Keratinocyte (primary cell): ENCODE results near the gene SACS.

Experiments
- EZH2 ChIP-seq: IDR thresholded peaks from one replicate; pipeline ENCODE4 v1.6.1; 2012; ENCODE audit warnings: inconsistent platforms, mild to moderate bottlenecking, low read length, moderate library complexity
- TF ChIP-seq, protein P1 (sequence below), 3 experiments: IDR thresholded peaks in 1 of 3; conservative IDR thresholded peaks in 1 of 3; optimal IDR thresholded peaks in 1 of 3; 2 replicates in 2 of 3; 3 replicates in 1 of 3; pipeline versions ENCODE3 to v1.5.1; 2011; ENCODE audit warnings: low read length in 3 of 3, mild to moderate bottlenecking in 3 of 3, moderate library complexity in 2 of 3, control low read depth in 1 of 3, inconsistent platforms in 1 of 3; ENCODE audit not compliant: insufficient read depth in 2 of 3; ENCODE audit errors: extremely low read depth in 1 of 3

- TF ChIP-seq, protein P1, sequence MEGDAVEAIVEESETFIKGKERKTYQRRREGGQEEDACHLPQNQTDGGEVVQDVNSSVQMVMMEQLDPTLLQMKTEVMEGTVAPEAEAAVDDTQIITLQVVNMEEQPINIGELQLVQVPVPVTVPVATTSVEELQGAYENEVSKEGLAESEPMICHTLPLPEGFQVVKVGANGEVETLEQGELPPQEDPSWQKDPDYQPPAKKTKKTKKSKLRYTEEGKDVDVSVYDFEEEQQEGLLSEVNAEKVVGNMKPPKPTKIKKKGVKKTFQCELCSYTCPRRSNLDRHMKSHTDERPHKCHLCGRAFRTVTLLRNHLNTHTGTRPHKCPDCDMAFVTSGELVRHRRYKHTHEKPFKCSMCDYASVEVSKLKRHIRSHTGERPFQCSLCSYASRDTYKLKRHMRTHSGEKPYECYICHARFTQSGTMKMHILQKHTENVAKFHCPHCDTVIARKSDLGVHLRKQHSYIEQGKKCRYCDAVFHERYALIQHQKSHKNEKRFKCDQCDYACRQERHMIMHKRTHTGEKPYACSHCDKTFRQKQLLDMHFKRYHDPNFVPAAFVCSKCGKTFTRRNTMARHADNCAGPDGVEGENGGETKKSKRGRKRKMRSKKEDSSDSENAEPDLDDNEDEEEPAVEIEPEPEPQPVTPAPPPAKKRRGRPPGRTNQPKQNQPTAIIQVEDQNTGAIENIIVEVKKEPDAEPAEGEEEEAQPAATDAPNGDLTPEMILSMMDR (optimal IDR thresholded peaks at IDR 0.05 in 1 of 3, IDR thresholded peaks at IDR 0.05 in 1 of 3, conservative IDR thresholded peaks at IDR 0.05 in 1 of 3; ENCODE audit: extremely low read depth in 1 of 3, insufficient read depth in 2 of 3, low read length in 3 of 3), result no peak
- TF ChIP-seq EZH2, result no peak
Observed at GRCh38 chr13:23411706-23412105, 21.8 kb downstream of the SACS start.
